Activated CD4-positive, alpha-beta T cell treated with anti-CD3 and anti-CD28 coated beads, Interleukin-10, Interleukin-2, amounts not matched to agents 100 ng/mL and 50 ng/mL, durations not matched to agents 16 hours and 8 hours (primary cell): ENCODE data around the gene OR51B4.
"Not testable (repeated sequence)": the region's sequence is repeated elsewhere in the genome, so short reads cannot be mapped to it uniquely, and the experiment has no call there.

Source experiments
- DNase-seq: peaks from one replicate; pipeline ENCODE4 v3.0.0-alpha.2; 2020

Gene OR51B4

GRCh38 chr11:5301846-5302245, at the start of gene OR51B4:
Gene OR51B4, minus strand, starts transcription at chr11:5301946. Its CDS starts 0 bp downstream, at chr11:5301946.
- DNase-seq = no peak

- no peak for DNase-seq
Measured at GRCh38 chr11:5351208-5351607, 49.5 kb upstream of the OR51B4 start, which contains the start of gene OR51B6. Gene OR51B6, plus strand, starts transcription at chr11:5351508. Its CDS starts 0 bp downstream, at chr11:5351508.

GRCh38 chr11:5349550-5349949, 47.8 kb upstream of the OR51B4 start:
- no peak for DNase-seq

GRCh38 chr11:5348551-5349194, 46.9 kb upstream of the OR51B4 start:
- DNase-seq = no peak

- DNase-seq = no peak
Measured at GRCh38 chr11:5345831-5346230, 44.1 kb upstream of the OR51B4 start.

GRCh38 chr11:5343474-5344335, 42.0 kb upstream of the OR51B4 start, which contains the start of gene OR51B5:
Gene OR51B5, minus strand, starts transcription at chr11:5343524. Its CDS starts 0 bp downstream, at chr11:5343524.
- DNase-seq = no peak

- DNase-seq = no peak
Measured at GRCh38 chr11:5339771-5340322, 38.1 kb upstream of the OR51B4 start.

- not testable (repeated sequence) for DNase-seq
Measured at GRCh38 chr11:5337253-5337652, 35.5 kb upstream of the OR51B4 start.

GRCh38 chr11:5336331-5336730, 34.6 kb upstream of the OR51B4 start:
- no peak for DNase-seq

- DNase-seq = no peak
Measured at GRCh38 chr11:5335170-5335569, 33.4 kb upstream of the OR51B4 start.

GRCh38 chr11:5324197-5324596, 22.5 kb upstream of the OR51B4 start, which contains the start of gene OR51B2:
Gene OR51B2, minus strand, starts transcription at chr11:5324297. Its CDS starts 0 bp downstream, at chr11:5324297.
- DNase-seq = no peak

- no peak for DNase-seq
Measured at GRCh38 chr11:5317292-5317691, 15.5 kb upstream of the OR51B4 start.

GRCh38 chr11:5313326-5314023, 11.7 kb upstream of the OR51B4 start:
- DNase-seq = not testable (repeated sequence)

- no peak for DNase-seq
Measured at GRCh38 chr11:5310423-5310822, 8.7 kb upstream of the OR51B4 start.

GRCh38 chr11:5307256-5308019, 5.7 kb upstream of the OR51B4 start:
- DNase-seq = no peak

GRCh38 chr11:5304046-5304445, 2.3 kb upstream of the OR51B4 start:
- DNase-seq = no peak

- no peak for DNase-seq
Measured at GRCh38 chr11:5303626-5304025, 1.9 kb upstream of the OR51B4 start.

GRCh38 chr11:5300251-5300650, 1.5 kb downstream of the OR51B4 start:
- DNase-seq = no peak

GRCh38 chr11:5298451-5298850, 3.3 kb downstream of the OR51B4 start:
- DNase-seq = no peak

GRCh38 chr11:5297721-5298323, 3.9 kb downstream of the OR51B4 start:
- DNase-seq = no peak

GRCh38 chr11:5294342-5294995, 7.3 kb downstream of the OR51B4 start:
- not testable (repeated sequence) for DNase-seq
